NK-92 treated with Interleukin-12 subunit alpha and Interleukin-12 subunit beta, amount 100 ng/mL, for 24 hours (cell line): Measurements from ENCODE around the gene OR2AE1.

ENCODE experiments used
- DNase-seq: peaks from one replicate; lab custom pipeline; 2025; lab: John Stamatoyannopoulos, UW

The OR2AE1 gene

GRCh38 chr7:99860281-99861127 is 16.3 kb downstream of the OR2AE1 start:
- no peak for DNase-seq

GRCh38 chr7:99855236-99855635 is 21.6 kb downstream of the OR2AE1 start:
- no peak for DNase-seq

- no peak for DNase-seq
These were observed 28.2 kb downstream of the OR2AE1 start for GRCh38 chr7:99848420-99849216.

GRCh38 chr7:99844328-99844727 is 32.5 kb downstream of the OR2AE1 start:
- no peak for DNase-seq

GRCh38 chr7:99843808-99844207 is 33.0 kb downstream of the OR2AE1 start:
- DNase-seq, result no peak

GRCh38 chr7:99842926-99843325 is 33.9 kb downstream of the OR2AE1 start:
- DNase-seq, result no peak

GRCh38 chr7:99840136-99840869 is 36.5 kb downstream of the OR2AE1 start:
- DNase-seq, result no peak

- no peak for DNase-seq
These were observed 37.4 kb downstream of the OR2AE1 start for GRCh38 chr7:99839287-99840021.

GRCh38 chr7:99837649-99838361 is 39.0 kb downstream of the OR2AE1 start:
- DNase-seq, result no peak

GRCh38 chr7:99835189-99835588 is 41.6 kb downstream of the OR2AE1 start:
- no peak for DNase-seq

- DNase-seq, result no peak
These were observed 42.5 kb downstream of the OR2AE1 start for GRCh38 chr7:99834382-99834781.

- DNase-seq, result no peak
These were observed 43.5 kb downstream of the OR2AE1 start for GRCh38 chr7:99833289-99833877.

- no peak for DNase-seq
These were observed 45.2 kb downstream of the OR2AE1 start for GRCh38 chr7:99831595-99831994.

GRCh38 chr7:99829524-99830160 is 47.2 kb downstream of the OR2AE1 start:
- no peak for DNase-seq

GRCh38 chr7:99828811-99829210 is 48.0 kb downstream of the OR2AE1 start:
- no peak for DNase-seq

GRCh38 chr7:99827040-99827778 is 49.6 kb downstream of the OR2AE1 start:
- no peak for DNase-seq
